Activated CD8-positive, alpha-beta memory T cell treated with anti-CD3 and anti-CD28 coated beads for 4 hours (primary cell): Measurements from ENCODE around the gene DNAJC24.

Experiments
- DNase-seq, 2 donors: peaks; one replicate each; pipeline ENCODE4 v3.0.0-alpha.2; 2020; ENCODE audit warnings: low read depth in 2 of 2

Gene DNAJC24

GRCh38 chr11:31415435-31415834 lies 45.8 kb downstream of the DNAJC24 start:
- DNase-seq: no peak

GRCh38 chr11:31417357-31417756 lies 47.7 kb downstream of the DNAJC24 start:
- no peak for DNase-seq

- DNase-seq: no peak
Measured at GRCh38 chr11:31417816-31418215, 48.2 kb downstream of the DNAJC24 start.

GRCh38 chr11:31419138-31419537 lies 49.5 kb downstream of the DNAJC24 start:
- DNase-seq: no peak

- DNase-seq: no peak
Measured at GRCh38 chr11:31419669-31420068, 50.0 kb downstream of the DNAJC24 start.

- DNase-seq: no peak
Measured at GRCh38 chr11:31421820-31422219, 52.2 kb downstream of the DNAJC24 start.

GRCh38 chr11:31422703-31423102 lies 53.0 kb downstream of the DNAJC24 start:
- no peak for DNase-seq

- DNase-seq: no peak
Measured at GRCh38 chr11:31424652-31425051, 55.0 kb downstream of the DNAJC24 start.

- no peak for DNase-seq
Measured at GRCh38 chr11:31433851-31434250, 64.2 kb downstream of the DNAJC24 start.

- no peak for DNase-seq
Measured at GRCh38 chr11:31437742-31438435, 68.2 kb downstream of the DNAJC24 start.

- DNase-seq: no peak
Measured at GRCh38 chr11:31441296-31441695, 71.6 kb downstream of the DNAJC24 start.

GRCh38 chr11:31442086-31442485 lies 72.4 kb downstream of the DNAJC24 start:
- DNase-seq: no peak

- DNase-seq: no peak
Measured at GRCh38 chr11:31443802-31444201, 74.1 kb downstream of the DNAJC24 start.

- no peak for DNase-seq
Measured at GRCh38 chr11:31445621-31446020, 76.0 kb downstream of the DNAJC24 start.

- no peak for DNase-seq
Measured at GRCh38 chr11:31449040-31449439, 79.4 kb downstream of the DNAJC24 start.

- no peak for DNase-seq
Measured at GRCh38 chr11:31450841-31451240, 81.2 kb downstream of the DNAJC24 start.

- no peak for DNase-seq
Measured at GRCh38 chr11:31455177-31455576, 85.5 kb downstream of the DNAJC24 start.

GRCh38 chr11:31464436-31464835 lies 94.8 kb downstream of the DNAJC24 start:
- DNase-seq: no peak

GRCh38 chr11:31474083-31474482 lies 104.4 kb downstream of the DNAJC24 start:
- no peak for DNase-seq

GRCh38 chr11:31477528-31478222 lies 108.0 kb downstream of the DNAJC24 start:
- DNase-seq: no peak

- DNase-seq: no peak
Measured at GRCh38 chr11:31478223-31478590, 108.5 kb downstream of the DNAJC24 start.

- DNase-seq: no peak
Measured at GRCh38 chr11:31479066-31479465, 109.4 kb downstream of the DNAJC24 start.

- no peak for DNase-seq
Measured at GRCh38 chr11:31480930-31481329, 111.3 kb downstream of the DNAJC24 start.
